ENCODE results near the gene NOTCH3.

The NOTCH3 gene

GRCh38 chr19:15111758-15112157, 89.0 kb downstream of the NOTCH3 start:
- TF ChIP-seq CTCF (IDR thresholded peaks at IDR 0.05; ENCODE audit: low read depth, low read length, poor library complexity, severe bottlenecking) (no peak), EZH2phosphoT487 (IDR thresholded peaks at IDR 0.05; ENCODE audit: borderline replicate concordance, low read length) (no peak)
- Histone ChIP-seq H3F3A (ENCODE audit: control insufficient read depth, insufficient read depth) (no peaks in the 10 kb centered on the region), H3K4me3 (ENCODE audit: low read length) (no peak overlapping the region), H3K79me2 (ENCODE audit: control insufficient read depth, low read length) (no peaks in the 10 kb centered on the region), H3K4me2 (ENCODE audit: low read length) (no peak overlapping the region), H4K20me1 (ENCODE audit: control insufficient read depth, insufficient read depth, low read depth, low read length) (no peaks in the 10 kb centered on the region), H3K27ac (ENCODE audit: low read depth, low read length) (no peak overlapping the region), H3K9me3 (ENCODE audit: control insufficient read depth, insufficient read depth, low read length) (no peaks in the 10 kb centered on the region), H3K27me3 (ENCODE audit: control insufficient read depth, low read length) (no peaks in the 10 kb centered on the region), H3K9me2 (replicated peaks; ENCODE audit: control insufficient read depth, low read length) (no peaks in the 10 kb centered on the region), H3K36me3 (ENCODE audit: control insufficient read depth, low read length) (peaks cover 19% of the 10 kb centered on the region), H3K4me1 (ENCODE audit: control insufficient read depth, low read length) (no peaks in the 10 kb centered on the region)

DNA sequence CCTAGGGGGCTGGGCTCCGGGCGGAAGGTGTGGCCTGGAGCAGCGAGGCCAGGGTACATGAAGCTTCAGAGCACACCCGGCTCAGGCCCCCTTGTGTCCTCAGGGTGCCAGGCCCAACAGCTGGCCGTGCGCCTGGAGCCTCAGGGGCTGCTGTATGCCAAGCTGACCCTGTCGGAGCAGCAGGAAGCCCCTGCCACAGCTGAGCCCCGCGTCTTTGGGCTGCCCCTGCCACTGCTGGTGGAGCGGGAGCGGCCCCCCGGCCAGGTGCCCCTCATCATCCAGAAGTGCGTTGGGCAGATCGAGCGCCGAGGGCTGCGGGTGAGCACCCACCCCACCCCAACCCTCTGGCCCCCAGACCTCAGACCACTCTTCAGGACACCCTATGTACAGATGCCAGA, 90.4 kb downstream of the NOTCH3 start:
- Histone ChIP-seq H3K27ac (ENCODE audit: low read depth, low read length) (no peak overlapping the region), H4K20me1 (ENCODE audit: control insufficient read depth, insufficient read depth, low read depth, low read length) (no peaks in the 10 kb centered on the region), H3K27me3 (ENCODE audit: control insufficient read depth, low read length) (no peaks in the 10 kb centered on the region), H3K79me2 (ENCODE audit: control insufficient read depth, low read length) (no peaks in the 10 kb centered on the region), H3K4me1 (ENCODE audit: control insufficient read depth, low read length) (no peaks in the 10 kb centered on the region), H3K36me3 (ENCODE audit: control insufficient read depth, low read length) (peaks cover 7% of the 10 kb centered on the region), H3F3A (ENCODE audit: control insufficient read depth, insufficient read depth) (no peaks in the 10 kb centered on the region), H3K4me2 (ENCODE audit: low read length) (no peak overlapping the region), H3K4me3 (ENCODE audit: low read length) (no peak overlapping the region), H3K9me2 (replicated peaks; ENCODE audit: control insufficient read depth, low read length) (no peaks in the 10 kb centered on the region), H3K9me3 (ENCODE audit: control insufficient read depth, insufficient read depth, low read length) (no peaks in the 10 kb centered on the region)
- TF ChIP-seq EZH2phosphoT487 (IDR thresholded peaks at IDR 0.05; ENCODE audit: borderline replicate concordance, low read length) (no peak), CTCF (IDR thresholded peaks at IDR 0.05; ENCODE audit: low read depth, low read length, poor library complexity, severe bottlenecking) (no peak)

DNA sequence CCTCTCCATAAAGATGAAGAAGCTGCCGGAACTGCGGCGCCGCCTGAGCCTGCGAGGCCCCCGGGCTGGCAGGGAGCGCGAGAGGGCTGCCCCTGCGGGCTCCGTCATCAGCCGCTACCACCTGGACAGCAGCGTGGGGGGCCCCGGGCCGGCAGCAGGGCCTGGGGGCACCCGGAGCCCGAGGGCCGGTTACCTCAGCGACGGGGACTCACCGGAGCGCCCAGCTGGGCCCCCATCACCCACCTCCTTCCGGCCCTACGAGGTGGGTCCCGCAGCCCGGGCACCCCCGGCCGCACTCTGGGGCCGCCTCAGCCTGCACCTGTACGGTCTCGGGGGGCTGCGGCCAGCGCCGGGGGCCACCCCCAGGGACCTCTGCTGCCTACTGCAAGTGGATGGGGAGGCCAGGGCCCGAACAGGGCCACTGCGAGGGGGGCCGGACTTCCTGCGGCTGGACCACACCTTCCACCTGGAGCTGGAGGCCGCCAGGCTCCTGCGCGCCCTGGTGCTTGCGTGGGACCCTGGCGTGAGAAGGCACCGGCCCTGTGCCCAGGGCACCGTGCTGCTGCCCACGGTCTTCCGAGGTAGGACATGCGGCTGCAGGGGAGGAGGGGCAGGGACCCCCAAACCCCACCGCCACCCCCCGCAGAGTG, 90.9 kb downstream of the NOTCH3 start:
- Histone ChIP-seq H4K20me1 (ENCODE audit: control insufficient read depth, insufficient read depth, low read depth, low read length) (no peaks in the 10 kb centered on the region), H3K4me2 (ENCODE audit: low read length) (no peak overlapping the region), H3K27ac (ENCODE audit: low read depth, low read length) (no peak overlapping the region), H3F3A (ENCODE audit: control insufficient read depth, insufficient read depth) (no peaks in the 10 kb centered on the region), H3K4me1 (ENCODE audit: control insufficient read depth, low read length) (no peaks in the 10 kb centered on the region), H3K9me3 (ENCODE audit: control insufficient read depth, insufficient read depth, low read length) (no peaks in the 10 kb centered on the region), H3K27me3 (ENCODE audit: control insufficient read depth, low read length) (no peaks in the 10 kb centered on the region), H3K9me2 (replicated peaks; ENCODE audit: control insufficient read depth, low read length) (no peaks in the 10 kb centered on the region), H3K4me3 (ENCODE audit: low read length) (no peak overlapping the region), H3K79me2 (ENCODE audit: control insufficient read depth, low read length) (no peaks in the 10 kb centered on the region), H3K36me3 (ENCODE audit: control insufficient read depth, low read length) (peaks cover 2% of the 10 kb centered on the region; the same call in 1 of the 2 replicates)
- TF ChIP-seq CTCF (IDR thresholded peaks at IDR 0.05; ENCODE audit: low read depth, low read length, poor library complexity, severe bottlenecking) (no peak), EZH2phosphoT487 (IDR thresholded peaks at IDR 0.05; ENCODE audit: borderline replicate concordance, low read length) (no peak)
